ENCODE data around the gene DENND5B. TPM values are rescaled to one million over a fixed set of nuclear protein-coding genes. Genes with fewer than 3 reads are reported as not detected.

DENND5B gene
- total RNA-seq, 2 donors from 2014 or later = 6.9 to 32.3 TPM

- DNase-seq (ENCODE audit: low spot score) = no peak
- no peak overlapping the region for H3K4me3 ChIP-seq
- H3K27me3 ChIP-seq (replicated peaks; ENCODE audit: insufficient read depth) = no peaks in the 10 kb centered on the region
- no peak overlapping the region for H3K27ac ChIP-seq
- TF ChIP-seq POLR2A (IDR thresholded peaks at IDR 0.05) (no peak), POLR2AphosphoS5 (IDR thresholded peaks at IDR 0.05) (no peak), CTCF (IDR thresholded peaks at IDR 0.05) (no peak)
- intact Hi-C loops (cut with DNase I) = no loop called here
- H3K4me1 ChIP-seq (replicated peaks) = no peaks in the 10 kb centered on the region
- no peaks in the 10 kb centered on the region for H3K36me3 ChIP-seq
- no peaks in the 10 kb centered on the region for H3K9me3 ChIP-seq
Observed at GRCh38 chr12:31536672-31537071, 54.3 kb downstream of the DENND5B start.

GRCh38 chr12:31533470-31533869, 57.5 kb downstream of the DENND5B start:
- Histone ChIP-seq H3K9me3 (no peaks in the 10 kb centered on the region), H3K27me3 (replicated peaks; ENCODE audit: insufficient read depth) (no peaks in the 10 kb centered on the region), H3K27ac (no peak overlapping the region), H3K4me3 (no peak overlapping the region), H3K36me3 (no peaks in the 10 kb centered on the region), H3K4me1 (replicated peaks) (no peaks in the 10 kb centered on the region)
- intact Hi-C loops (cut with DNase I) = no loop called here
- TF ChIP-seq POLR2AphosphoS5 (IDR thresholded peaks at IDR 0.05) (no peak), CTCF (IDR thresholded peaks at IDR 0.05) (no peak), POLR2A (IDR thresholded peaks at IDR 0.05) (no peak)
- no peak for DNase-seq (ENCODE audit: low spot score)

- intact Hi-C loops (cut with DNase I) = no loop called here
- WGBS = 75% methylated on average over 1 of the region's 1 CpG
- H3K9me3 ChIP-seq = no peaks in the 10 kb centered on the region
- TF ChIP-seq POLR2A (IDR thresholded peaks at IDR 0.05) (no peak), CTCF (IDR thresholded peaks at IDR 0.05) (no peak), POLR2AphosphoS5 (IDR thresholded peaks at IDR 0.05) (no peak)
- H3K36me3 ChIP-seq = no peaks in the 10 kb centered on the region
- H3K4me3 ChIP-seq = no peak overlapping the region
- DNase-seq (ENCODE audit: low spot score) = no peak
- no peak overlapping the region for H3K27ac ChIP-seq
- H3K27me3 ChIP-seq (replicated peaks; ENCODE audit: insufficient read depth) = no peaks in the 10 kb centered on the region
- no peaks in the 10 kb centered on the region for H3K4me1 ChIP-seq (replicated peaks)
Observed at GRCh38 chr12:31531893-31532292, 59.0 kb downstream of the DENND5B start.

- H3K27ac ChIP-seq = no peak overlapping the region
- WGBS = 94% methylated on average over 7 of the region's 7 CpGs
- no peaks in the 10 kb centered on the region for H3K36me3 ChIP-seq
- H3K4me1 ChIP-seq (replicated peaks) = no peaks in the 10 kb centered on the region
- no peak for DNase-seq (ENCODE audit: low spot score)
- TF ChIP-seq CTCF (IDR thresholded peaks at IDR 0.05) = no peak
- TF ChIP-seq POLR2A (IDR thresholded peaks at IDR 0.05) = no peak
- TF ChIP-seq POLR2AphosphoS5 (IDR thresholded peaks at IDR 0.05) = no peak
- intact Hi-C loops (cut with DNase I) = no loop called here
- H3K9me3 ChIP-seq = no peaks in the 10 kb centered on the region
- H3K4me3 ChIP-seq = no peak overlapping the region
- H3K27me3 ChIP-seq (replicated peaks; ENCODE audit: insufficient read depth) = no peaks in the 10 kb centered on the region
Observed at GRCh38 chr12:31528095-31528494, 62.8 kb downstream of the DENND5B start.

GRCh38 chr12:31527083-31527482, 63.9 kb downstream of the DENND5B start:
- no peak for TF ChIP-seq POLR2A (IDR thresholded peaks at IDR 0.05)
- no peak for TF ChIP-seq POLR2AphosphoS5 (IDR thresholded peaks at IDR 0.05)
- TF ChIP-seq CTCF (IDR thresholded peaks at IDR 0.05) = no peak
- DNase-seq (ENCODE audit: low spot score) = no peak
- no peak overlapping the region for H3K4me3 ChIP-seq
- intact Hi-C loops (cut with DNase I) = no loop called here
- no peak overlapping the region for H3K27ac ChIP-seq
- WGBS = 92% methylated on average over 4 of the region's 4 CpGs
- H3K9me3 ChIP-seq = no peaks in the 10 kb centered on the region
- H3K4me1 ChIP-seq (replicated peaks) = no peaks in the 10 kb centered on the region
- no peaks in the 10 kb centered on the region for H3K27me3 ChIP-seq (replicated peaks; ENCODE audit: insufficient read depth)
- H3K36me3 ChIP-seq = no peaks in the 10 kb centered on the region
